HG03064 (cell line): Measurements from ENCODE around the gene PLCXD3.

Experiments used
- ATAC-seq: cut with Tn5 transposase; IDR thresholded peaks from one replicate; pipeline ENCODE4 v1.9.1; 2021; ENCODE audit warnings: low read depth; ENCODE audit not compliant: unreplicated experiment

The PLCXD3 gene

DNA sequence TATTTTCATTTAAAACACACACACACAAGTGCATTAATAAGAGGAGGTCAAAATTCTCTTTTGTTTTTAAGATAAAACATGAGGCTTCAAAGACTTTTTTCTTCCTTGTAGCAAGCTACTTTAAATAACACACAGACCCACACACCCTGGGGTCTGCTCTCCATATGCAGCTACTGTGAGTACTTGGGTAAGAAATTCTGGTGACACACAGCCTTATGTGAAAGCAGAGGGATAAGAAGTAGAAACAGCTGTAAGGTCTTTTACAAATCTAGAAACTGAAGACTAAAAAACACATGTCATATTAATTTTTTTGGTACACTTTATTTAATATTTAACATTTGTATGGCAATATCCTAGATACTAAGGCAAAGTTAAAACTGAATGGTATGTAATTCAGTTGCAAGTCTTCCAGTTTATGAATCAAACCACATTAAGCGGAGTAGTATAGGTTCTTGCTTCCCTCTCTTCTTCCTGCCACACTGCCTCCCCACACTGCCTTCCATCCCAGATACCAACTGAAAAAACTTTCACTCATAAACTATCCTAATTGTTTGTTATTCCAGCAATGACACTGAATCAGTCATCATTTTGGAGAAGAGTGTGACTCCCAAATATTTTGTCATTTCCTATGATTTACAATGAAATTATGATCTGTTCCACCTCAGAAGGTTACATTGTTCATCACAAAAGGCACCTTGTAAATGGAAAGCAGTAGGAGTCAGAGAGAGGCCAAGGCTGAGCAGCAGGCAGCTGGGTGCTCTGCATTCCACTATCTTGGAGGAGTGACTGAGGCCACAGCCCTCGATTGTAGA, 92.0 kb downstream of the PLCXD3 start:
- no peak for ATAC-seq

DNA sequence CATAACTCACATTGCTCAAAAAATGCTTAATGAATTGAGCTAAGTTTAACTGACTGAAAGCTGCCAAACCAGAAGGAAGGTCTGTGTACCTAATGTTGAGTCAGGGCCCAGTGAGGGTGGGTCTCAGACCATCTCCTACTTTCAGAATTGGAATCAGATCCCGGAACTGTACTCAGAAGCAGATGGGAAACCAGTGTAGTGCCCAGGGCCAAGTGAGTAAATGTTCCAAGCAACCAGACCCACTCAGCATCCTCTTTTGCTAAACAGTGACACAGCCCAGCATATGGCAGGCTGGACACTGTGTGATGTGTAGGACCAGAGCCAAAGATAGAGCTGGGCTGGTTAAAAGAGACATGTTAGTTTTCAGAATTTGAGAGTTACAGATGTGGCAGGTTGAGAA, 94.1 kb downstream of the PLCXD3 start:
- ATAC-seq: no peak

DNA sequence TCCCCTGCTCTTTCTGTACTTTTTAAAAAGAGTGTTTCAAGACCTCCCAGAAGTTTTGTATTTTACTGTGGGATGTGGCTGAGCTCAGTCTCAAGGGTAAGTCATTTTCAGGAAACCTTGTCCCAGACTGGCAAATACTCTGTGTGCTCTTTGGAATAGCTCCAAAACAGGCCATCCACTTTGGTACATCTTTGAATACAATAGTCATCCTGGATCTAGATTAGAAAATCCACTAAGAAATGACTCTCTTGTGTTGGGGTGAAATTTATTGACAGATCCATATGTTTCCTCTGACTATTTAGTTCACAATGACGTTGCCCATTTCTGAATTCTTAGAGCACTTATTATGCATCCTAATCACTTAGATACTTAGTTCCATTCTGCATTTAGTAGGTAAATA, 95.2 kb downstream of the PLCXD3 start:
- ATAC-seq: no peak

DNA sequence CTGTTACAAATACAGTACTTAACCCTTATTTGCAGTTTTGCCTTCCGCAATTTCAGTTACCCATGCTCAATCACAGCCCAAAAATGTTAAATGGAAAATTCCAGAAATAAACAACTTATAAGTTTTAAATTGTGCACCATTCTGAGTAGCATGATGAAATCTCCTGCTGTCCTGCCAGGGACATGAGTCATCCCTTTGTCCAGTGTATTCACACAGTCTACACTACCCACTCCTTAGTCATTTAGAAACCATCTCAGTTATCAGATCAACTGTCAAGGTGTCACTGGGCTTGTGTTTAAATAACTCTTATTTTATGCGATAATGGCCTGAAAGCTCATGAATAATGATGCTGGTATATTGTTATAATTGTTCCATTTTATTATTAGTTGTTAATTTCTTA, 95.8 kb downstream of the PLCXD3 start:
- no peak for ATAC-seq

DNA sequence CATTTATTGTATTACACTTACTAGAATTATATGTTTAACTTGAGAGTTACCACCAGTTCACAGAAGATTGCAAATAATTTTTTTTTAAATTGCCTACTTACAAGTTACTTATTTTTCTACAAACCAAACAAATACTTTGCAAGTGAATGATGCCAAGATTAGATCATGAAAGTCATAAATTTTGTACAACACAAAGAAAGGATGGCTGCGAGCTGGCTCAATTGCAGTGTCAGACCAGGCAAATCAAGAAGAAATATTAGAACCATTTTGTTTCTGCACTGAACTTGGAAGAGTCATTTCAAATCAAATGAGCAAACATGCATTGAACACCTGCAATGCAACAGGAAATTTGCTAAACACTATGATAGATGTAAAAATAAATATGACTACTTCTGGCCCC, 97.3 kb downstream of the PLCXD3 start:
- ATAC-seq: no peak

DNA sequence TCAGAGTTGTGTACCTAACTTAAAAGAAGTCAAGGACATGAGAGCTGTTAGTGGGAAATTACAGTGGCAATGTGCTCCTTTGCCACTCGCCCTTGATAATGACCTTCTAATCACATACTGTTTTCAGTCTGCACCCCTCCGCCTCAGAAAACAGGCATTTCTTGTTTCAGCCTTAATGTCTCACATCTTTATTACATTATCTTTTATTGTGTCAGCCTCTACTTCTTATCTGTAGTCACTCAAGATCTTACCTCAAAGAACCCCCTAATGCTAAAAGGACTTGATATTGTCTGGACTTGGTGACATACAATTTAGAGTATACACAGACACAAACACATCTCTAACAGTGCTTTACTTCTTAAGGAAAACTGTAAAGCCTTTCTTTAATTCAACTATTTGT, 97.9 kb downstream of the PLCXD3 start:
- no peak for ATAC-seq

DNA sequence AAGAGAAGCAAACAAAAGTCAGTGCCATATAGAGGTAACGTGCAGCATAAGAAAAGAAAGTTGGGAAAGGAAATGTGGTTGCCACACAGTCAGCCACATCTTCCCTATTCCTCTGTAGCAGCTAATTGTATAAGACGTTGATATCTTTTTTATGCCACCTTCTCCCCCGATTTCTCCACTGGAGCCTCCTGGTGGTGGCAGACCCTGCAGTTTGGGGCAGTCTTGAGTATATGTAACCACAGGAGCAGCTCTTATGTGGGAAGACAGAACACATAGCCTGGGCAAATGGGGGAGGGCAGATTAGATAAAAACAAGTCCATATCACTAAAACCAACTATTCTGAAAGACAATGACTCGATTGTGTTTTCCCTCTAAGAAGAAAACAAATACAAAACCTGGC, 99.7 kb downstream of the PLCXD3 start:
- no peak for ATAC-seq

DNA sequence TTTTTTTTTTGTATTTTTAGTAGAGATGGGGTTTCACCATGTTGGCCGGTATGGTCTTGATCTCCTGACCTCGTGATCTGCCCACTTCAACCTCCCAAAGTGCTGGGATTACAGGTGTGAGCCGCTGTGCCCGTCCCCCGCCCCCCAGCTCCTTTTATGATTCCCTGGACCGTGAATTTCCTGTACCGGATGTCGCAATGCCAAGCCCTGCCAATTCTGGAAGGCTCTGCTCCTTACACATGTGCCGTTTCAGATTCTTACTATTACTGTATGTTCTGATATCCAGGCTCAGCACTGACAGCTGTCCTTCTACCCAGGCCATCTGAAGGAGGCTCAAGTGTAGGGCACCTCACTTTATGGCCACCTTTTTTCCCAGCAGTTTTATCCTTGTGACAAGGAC, 100.1 kb downstream of the PLCXD3 start:
- ATAC-seq: no peak

DNA sequence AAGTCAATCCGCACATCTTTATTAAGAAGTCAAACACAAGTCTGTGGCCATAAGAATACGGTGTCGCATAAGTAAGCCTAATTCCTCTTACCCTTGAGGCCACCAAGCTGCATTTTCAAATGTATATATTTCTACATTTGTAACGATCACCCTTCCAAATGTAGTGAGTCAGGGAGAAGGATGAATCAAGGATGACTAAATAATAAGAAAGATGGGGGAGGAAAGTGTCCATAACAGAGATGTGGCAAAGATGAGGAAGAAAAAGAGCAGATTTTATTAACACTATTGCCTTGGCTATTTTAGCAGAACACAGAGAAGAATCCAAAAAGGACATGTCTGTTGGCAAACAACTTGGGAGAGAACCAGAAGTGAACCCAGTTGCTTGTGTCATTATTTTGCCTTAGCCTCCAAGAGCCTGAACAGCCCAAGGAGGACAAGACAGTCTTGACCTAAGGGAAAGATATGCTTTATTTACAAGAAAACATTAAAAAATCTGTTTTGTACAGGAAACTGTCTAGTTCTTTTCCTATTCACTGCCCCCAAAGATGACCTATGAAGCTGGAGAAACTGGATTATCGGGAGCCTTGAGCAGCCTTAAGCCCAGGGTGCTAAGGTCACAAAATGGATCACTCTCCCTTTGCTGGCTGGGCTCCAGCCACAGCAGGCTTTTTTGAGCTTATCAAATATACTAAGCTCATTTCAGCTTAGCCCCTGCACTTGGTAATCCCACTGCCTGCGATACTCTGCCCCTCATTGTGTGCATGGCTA, 101.5 kb downstream of the PLCXD3 start:
- ATAC-seq: no peak

DNA sequence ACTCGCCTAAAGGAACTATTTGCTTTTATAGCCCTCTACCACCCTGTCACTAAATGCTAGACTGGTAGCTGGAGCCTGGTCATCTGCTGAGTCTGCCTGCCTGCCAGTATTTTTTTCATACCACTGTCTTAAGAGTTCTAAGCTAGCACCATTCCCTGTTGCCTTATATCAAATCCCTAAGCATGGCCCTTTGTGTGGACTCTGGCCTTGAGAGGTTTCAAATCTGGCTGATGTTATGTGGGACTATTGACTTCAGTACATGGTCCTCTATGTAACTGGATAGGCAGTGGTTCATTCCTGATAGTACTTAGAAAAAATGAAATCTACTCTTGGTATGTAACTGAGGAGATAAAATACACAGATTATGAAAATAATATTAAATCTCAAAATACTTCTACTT, 103.5 kb downstream of the PLCXD3 start:
- ATAC-seq: no peak

DNA sequence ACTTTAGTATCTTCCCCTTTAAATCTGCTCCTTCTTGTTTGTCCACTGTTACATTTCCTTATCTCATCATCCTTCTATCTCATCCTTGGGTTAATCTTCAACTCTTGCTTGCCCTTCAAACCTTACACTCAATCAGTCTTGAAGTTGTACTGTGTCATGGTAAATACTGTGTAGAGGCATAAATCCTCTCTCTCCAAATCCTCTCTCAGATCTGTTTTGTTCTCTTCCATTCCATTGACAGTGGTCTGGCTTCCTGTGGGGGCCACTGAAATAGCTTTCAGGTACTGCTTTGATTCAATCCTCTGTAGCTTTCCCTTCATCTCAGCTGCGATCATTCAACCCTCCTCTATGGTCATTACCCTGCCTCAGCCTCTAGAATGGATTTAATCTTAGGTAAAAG, 104.0 kb downstream of the PLCXD3 start:
- no peak for ATAC-seq

DNA sequence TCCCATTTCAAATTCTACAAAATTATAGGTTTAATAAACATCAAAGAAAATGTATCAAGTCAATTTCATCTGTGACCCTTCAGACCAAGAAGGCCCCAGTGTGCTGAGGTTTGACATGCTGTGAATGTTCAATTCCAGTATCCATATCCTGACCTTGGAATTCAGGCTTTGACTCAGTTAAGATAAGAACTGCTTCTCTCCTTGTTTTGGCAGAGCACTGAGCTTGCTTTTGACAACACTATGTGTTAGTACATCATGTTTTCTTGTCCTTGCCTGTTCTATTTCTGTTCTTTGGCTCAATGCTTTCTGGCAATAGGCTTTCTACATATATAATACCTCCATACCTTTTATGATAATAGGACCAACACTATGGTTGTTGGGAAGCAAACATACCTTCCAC, 105.6 kb downstream of the PLCXD3 start:
- ATAC-seq: no peak

DNA sequence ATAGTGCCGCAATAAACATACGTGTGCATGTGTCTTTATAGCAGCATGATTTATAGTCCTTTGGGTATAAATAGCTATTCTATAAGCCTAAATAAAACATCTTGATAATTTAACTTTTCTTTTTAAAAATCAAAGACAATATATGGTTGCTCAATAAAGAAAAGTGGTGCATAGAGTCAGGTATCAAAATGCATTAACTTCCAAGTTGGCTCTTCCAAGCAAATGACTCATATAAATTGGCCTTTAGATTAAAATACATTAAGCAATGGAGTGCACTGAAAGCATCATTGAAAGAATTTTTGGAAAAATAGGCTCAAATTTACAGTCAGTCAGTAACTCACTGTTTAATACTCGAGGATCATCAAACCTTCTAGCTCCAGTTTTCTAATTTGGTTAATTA, 106.6 kb downstream of the PLCXD3 start:
- ATAC-seq: no peak

DNA sequence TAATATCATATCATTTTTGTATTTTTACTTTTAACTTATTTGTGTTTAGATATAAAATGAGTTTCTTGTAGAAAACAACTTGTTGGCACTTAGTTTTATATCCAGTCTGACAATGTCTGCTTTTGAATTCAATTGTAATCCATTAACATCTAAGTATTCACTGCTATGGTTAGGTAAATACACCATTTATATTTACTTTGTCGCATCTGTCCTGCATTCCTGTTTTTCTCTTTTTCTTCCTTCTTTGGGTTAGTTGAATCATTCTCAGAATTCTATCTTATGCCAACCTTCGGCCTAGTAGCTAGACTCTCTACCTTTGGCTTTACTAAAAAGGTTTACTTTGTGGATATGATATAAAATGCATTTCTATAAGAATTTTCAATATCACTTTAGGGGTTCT, 107.6 kb downstream of the PLCXD3 start:
- no peak for ATAC-seq

DNA sequence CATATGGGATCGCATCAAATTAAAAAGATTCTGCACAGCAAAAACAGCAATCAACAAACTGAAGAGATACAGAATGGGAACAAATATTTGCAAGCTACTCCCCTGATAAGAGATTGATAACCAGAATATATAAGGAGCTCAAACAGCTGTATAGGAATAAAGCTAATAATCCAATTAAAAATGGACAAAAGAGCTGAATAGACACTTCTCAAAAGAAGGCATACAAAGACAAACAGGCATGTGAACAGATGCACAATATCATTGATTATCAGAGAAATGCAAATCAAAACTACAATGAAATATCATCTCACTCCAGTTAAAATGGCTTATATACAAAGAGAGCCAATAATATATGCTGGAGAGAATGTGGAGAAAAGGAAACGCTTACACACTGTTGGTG, 110.6 kb downstream of the PLCXD3 start:
- no peak for ATAC-seq

DNA sequence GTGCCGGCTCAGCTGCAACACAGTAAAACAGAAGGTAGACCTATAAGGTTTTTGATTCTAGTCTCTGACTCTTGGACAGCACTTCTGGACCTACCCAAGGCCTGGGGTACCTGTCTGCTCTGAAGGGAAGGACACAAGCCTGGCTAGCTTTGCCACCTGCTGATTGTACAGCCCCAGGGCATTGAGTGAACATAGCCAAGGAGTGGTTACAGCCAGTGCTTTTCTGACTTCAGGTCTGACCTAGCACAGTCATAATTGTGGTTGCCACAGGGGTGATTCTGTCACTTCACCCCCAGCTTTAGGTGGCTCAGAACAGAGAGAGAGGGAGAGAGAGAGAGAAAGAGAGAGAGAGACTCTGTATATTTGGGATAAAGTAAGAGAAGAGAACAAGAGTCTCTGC, 118.4 kb downstream of the PLCXD3 start:
- no peak for ATAC-seq

DNA sequence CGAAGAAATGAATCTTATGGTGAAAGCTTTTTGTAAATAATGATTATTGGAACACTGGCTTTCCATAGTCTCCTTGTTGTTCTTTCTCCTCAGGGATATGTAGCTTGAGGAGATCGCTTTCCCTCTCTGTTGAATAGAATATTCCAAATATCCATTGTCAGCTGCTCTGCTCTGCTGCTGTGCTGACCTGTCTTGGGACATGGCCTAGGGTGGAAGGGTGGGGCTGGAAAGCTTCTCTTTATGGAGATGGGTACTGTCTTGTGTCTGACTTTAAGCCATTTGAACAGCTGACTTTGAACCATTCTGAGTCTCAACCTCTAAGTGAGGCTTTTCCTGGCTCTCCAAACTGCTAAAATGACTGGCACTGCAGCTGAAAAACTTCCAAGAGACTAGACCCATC, 135.8 kb downstream of the PLCXD3 start:
- ATAC-seq: no peak

DNA sequence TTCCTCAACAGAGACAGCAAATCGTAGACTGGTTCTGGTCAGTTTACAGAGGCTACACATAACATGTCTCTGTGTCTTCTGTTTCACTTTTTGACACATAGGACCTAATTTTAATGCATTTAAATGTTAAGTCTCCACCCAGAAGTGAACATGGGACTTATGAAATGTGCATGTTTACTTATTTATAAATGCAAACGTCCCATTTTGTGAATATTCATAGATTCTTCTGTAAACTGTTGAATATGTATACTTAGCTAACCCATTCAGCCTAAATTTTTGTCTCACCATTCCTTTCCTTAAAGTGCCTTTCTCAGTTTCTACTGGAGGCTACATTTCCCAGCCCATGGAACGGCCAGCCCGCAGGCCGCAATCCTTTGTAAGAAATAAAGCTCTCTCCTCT, 137.2 kb downstream of the PLCXD3 start:
- ATAC-seq: no peak

DNA sequence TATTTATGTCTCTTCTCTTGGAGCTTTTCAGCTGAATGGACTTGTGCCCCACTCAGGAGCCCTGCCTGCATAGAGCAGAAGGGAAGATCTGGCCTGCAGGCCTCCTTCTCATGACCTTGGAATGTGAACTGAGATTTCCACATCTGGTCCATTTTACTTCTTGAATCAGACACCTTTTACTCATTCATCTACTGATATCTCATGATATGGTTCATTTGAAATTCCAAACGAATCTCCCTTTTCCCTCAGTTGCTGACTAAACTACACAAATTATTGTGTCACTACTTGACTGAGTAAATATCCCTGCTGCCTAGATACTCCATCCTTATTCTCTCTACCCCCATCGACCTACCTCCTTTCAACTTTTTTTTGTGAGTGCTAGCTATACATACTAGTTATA, 138.7 kb downstream of the PLCXD3 start:
- no peak for ATAC-seq

DNA sequence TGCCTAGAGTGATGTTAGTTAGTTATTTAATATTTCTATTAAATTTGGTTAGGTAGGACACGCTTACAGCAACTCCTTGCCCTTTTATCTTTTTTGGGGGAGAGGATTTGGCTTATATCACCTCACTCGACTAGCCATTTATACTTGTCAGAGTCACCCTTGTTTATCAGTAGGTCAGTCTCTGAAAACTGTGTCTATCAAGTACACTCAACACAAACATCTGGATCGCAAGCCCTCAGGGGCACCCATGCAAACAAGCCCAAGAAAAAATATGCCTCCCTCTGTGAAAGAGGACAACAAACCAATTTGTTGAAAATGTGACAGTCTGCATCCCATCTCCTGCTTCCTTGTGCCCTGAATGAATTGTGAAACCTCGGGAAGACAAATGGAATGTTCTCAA, 139.9 kb downstream of the PLCXD3 start:
- no peak for ATAC-seq

DNA sequence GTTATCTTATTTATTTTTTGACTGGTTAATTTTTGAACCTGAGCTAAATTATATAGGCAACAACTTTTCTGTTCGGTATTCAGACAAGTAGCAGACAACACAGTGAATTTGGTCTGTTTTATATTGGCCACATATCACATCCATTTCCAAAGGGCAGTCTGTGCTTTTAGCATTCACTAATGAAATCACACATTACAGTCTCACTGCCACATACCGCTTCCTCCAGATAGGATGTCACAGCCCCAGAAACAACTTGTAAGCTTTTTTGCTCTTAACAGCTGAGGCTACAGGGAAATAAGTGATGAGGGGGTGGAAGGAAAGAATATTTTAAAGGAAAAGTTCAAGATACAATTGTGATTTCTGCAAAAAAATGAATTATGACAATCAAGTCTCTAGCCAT, 140.6 kb downstream of the PLCXD3 start:
- no peak for ATAC-seq

DNA sequence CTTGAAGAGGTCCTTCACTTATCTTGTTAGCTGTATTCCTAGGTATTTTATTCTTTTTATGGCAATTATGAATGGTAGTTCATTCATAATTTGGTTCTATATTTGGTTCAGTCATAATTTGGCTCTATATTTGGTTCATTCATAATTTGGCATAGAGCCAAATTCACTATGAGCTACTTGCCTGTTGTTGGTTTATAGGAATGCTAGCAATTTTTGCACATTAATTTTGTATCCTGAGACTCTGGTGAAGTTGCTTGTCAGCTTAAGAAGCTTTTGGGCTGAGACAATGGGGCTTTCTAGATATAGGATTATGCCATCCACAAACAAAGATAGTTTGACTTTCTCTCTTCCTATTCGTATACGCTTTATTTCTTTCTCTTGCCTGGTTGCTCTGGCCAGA, 142.2 kb downstream of the PLCXD3 start:
- no peak for ATAC-seq
